IMR-90 (cell line): Measurements from ENCODE around the gene LIAS. TPM values are rescaled to one million over a fixed set of nuclear protein-coding genes. Genes with fewer than 3 reads are reported as not detected.

Experiments used
- ATAC-seq: fragments of 200-7000 bp; cut with Tn5 transposase; 2 replicates; pipeline ENCODE4 v1.9.1; 2020; ENCODE audit warnings: low read depth, mild to moderate bottlenecking, moderate library complexity
- BruUV-seq: library from RNA; stranded (reverse); fragments of 400-500 nt; replicated peaks from 2 replicates; lab custom pipeline; 2021; lab: Mats Ljungman, UMichigan
- CTCF ChIA-PET: fragments of 300-600 bp; formaldehyde crosslinking; extraction: SDS; loops from one replicate; lab custom pipeline; 2021; ENCODE audit warnings: antibody characterized with exemption; lab: Yijun Ruan, JAX
- POLR2A ChIA-PET: fragments of 300-600 bp; sonication (Branson Sonifier 250); formaldehyde crosslinking; loops from one replicate; lab custom pipeline; 2022; ENCODE audit warnings: antibody characterized with exemption; ENCODE audit not compliant: unreplicated experiment; lab: Charles Lee
- DNase-seq: peaks from one replicate; pipeline ENCODE4 v3.0.0; 2013
- H2AFZ ChIP-seq: replicated peaks from 2 replicates; pipeline ENCODE3; 2013; ENCODE audit warnings: low read length, mild to moderate bottlenecking; ENCODE audit not compliant: poor library complexity
- H2AK5ac ChIP-seq: 2 replicates; pipeline ENCODE4 v1.6.1; 2013; ENCODE audit warnings: low read depth, low read length, inconsistent platforms
- H2AK9ac ChIP-seq: replicated peaks from 2 replicates; pipeline ENCODE3; 2013; ENCODE audit warnings: mild to moderate bottlenecking, low read depth, low read length, moderate library complexity; ENCODE audit not compliant: poor library complexity
- H2BK120ac ChIP-seq: 2 replicates; pipeline ENCODE4 v1.6.1; 2013; ENCODE audit warnings: low read depth, low read length, inconsistent platforms
- H2BK15ac ChIP-seq: 3 replicates; pipeline ENCODE4 v1.6.1; 2013; ENCODE audit warnings: low read depth, low read length, inconsistent platforms
- H2BK20ac ChIP-seq: 2 replicates; pipeline ENCODE4 v1.6.1; 2013; ENCODE audit warnings: low read depth, mild to moderate bottlenecking, inconsistent platforms, low read length, moderate library complexity
- H2BK5ac ChIP-seq: 2 replicates; pipeline ENCODE4 v1.6.1; 2013; ENCODE audit warnings: mild to moderate bottlenecking, low read depth, low read length, inconsistent platforms; ENCODE audit not compliant: poor library complexity, severe bottlenecking
- H3K14ac ChIP-seq: replicated peaks from 2 replicates; pipeline ENCODE4 v1.6.1; 2013; ENCODE audit warnings: low read depth, low read length, inconsistent platforms
- H3K18ac ChIP-seq: 2 replicates; pipeline ENCODE4 v1.6.1; 2013; ENCODE audit warnings: low read depth, low read length, control low read depth
- H3K23ac ChIP-seq: 2 replicates; pipeline ENCODE4 v1.6.1; 2013; ENCODE audit warnings: low read depth, low read length, inconsistent platforms
- H3K27ac ChIP-seq: 2 replicates; pipeline ENCODE4 v1.5.1; 2013; ENCODE audit warnings: mild to moderate bottlenecking, control low read depth, low read length; ENCODE audit not compliant: insufficient read depth
- H3K27me3 ChIP-seq: 2 replicates; pipeline ENCODE4 v1.6.1; 2013; ENCODE audit warnings: low read length; ENCODE audit not compliant: control insufficient read depth, insufficient read depth
- H3K36me3 ChIP-seq: 2 replicates; pipeline ENCODE4 v1.6.1; 2013; ENCODE audit warnings: low read length, mixed read lengths; ENCODE audit not compliant: control insufficient read depth, insufficient read depth
- H3K4ac ChIP-seq: 2 replicates; pipeline ENCODE4 v1.6.1; 2013; ENCODE audit warnings: low read depth, low read length, inconsistent platforms
- H3K4me1 ChIP-seq: 2 replicates; pipeline ENCODE4 v1.6.1; 2013; ENCODE audit warnings: low read length, mixed read lengths; ENCODE audit not compliant: control insufficient read depth, insufficient read depth
- H3K4me2 ChIP-seq: 2 replicates; pipeline ENCODE4 v1.6.1; 2013; ENCODE audit warnings: low read depth, mild to moderate bottlenecking, control low read depth, low read length, moderate library complexity
- H3K4me3 ChIP-seq: 2 replicates; pipeline ENCODE4 v1.5.1; 2013; ENCODE audit warnings: low read depth, mild to moderate bottlenecking, control low read depth, low read length, moderate library complexity; ENCODE audit not compliant: insufficient read depth
- H3K56ac ChIP-seq: 2 replicates; pipeline ENCODE4 v1.6.1; 2013; ENCODE audit warnings: low read length, inconsistent platforms; ENCODE audit not compliant: insufficient read depth; ENCODE audit errors: extremely low read depth
- H3K79me1 ChIP-seq, 2 experiments: 2 replicates each; pipeline ENCODE4 v1.6.1; 2013; ENCODE audit warnings: low read length in 2 of 2, inconsistent platforms in 1 of 2, low read depth in 1 of 2
- H3K9ac ChIP-seq: 2 replicates; pipeline ENCODE4 v1.6.1; 2013; ENCODE audit warnings: low read depth, low read length, control low read depth
- H3K9me1 ChIP-seq: 2 replicates; pipeline ENCODE4 v1.6.1; 2013; ENCODE audit warnings: low read length, inconsistent platforms; ENCODE audit not compliant: insufficient read depth
- H3K9me3 ChIP-seq: 2 replicates; pipeline ENCODE4 v1.6.1; 2013; ENCODE audit warnings: low read length; ENCODE audit not compliant: control insufficient read depth, insufficient read depth
- H4K20me1 ChIP-seq: 2 replicates; pipeline ENCODE4 v1.6.1; 2013; ENCODE audit warnings: low read length, inconsistent platforms; ENCODE audit not compliant: insufficient read depth
- H4K5ac ChIP-seq: 2 replicates; pipeline ENCODE4 v1.6.1; 2013; ENCODE audit warnings: mild to moderate bottlenecking, low read depth, low read length, control low read depth
- H4K8ac ChIP-seq, 2 experiments: 2 replicates each; pipeline ENCODE4 v1.6.1; 2013; ENCODE audit warnings: low read depth in 2 of 2, low read length in 2 of 2, control low read depth in 1 of 2, inconsistent platforms in 1 of 2
- H4K91ac ChIP-seq: 2 replicates; pipeline ENCODE4 v1.6.1; 2013; ENCODE audit warnings: low read depth, low read length, inconsistent platforms; ENCODE audit not compliant: insufficient read depth
- CHD1 ChIP-seq: IDR thresholded peaks from 2 replicates; pipeline ENCODE4 v1.6.1; 2012; ENCODE audit warnings: low read depth, low read length, improper control_type of control experiment
- MAZ ChIP-seq: IDR thresholded peaks from 2 replicates; pipeline ENCODE4 v1.6.1; 2012; ENCODE audit warnings: low read depth, mild to moderate bottlenecking, low read length, improper control_type of control experiment, moderate library complexity, borderline replicate concordance
- WGBS, 2 experiments: methylation state at CpG; one replicate each; pipeline versions ENCODE4 v1.1.5 to v1.1.7; 2013; ENCODE audit warnings: missing lambda C conversion rate in 2 of 2; ENCODE audit not compliant: insufficient read length in 1 of 2; ENCODE audit errors: extremely low coverage in 2 of 2; 5-methylcytosine and 5-hydroxymethylcytosine counted together
- dilution Hi-C: fragments of 300-500 bp; cut with HindIII; formaldehyde crosslinking; loops from one replicate; pipeline ENCODE4 v1.14.3; 2018; ENCODE audit warnings: low sequenced_read_pairs; ENCODE audit not compliant: unreplicated experiment
- in situ Hi-C: fragments of 300-500 bp; cut with MboI; formaldehyde crosslinking; loops from 3 replicates; pipeline ENCODE4 v1.14.3; 2019; ENCODE audit warnings: low sequenced_read_pairs, inconsistent platforms, mixed read lengths
- intact Hi-C: fragments of 100-400 bp; cut with micrococcal nuclease; formaldehyde crosslinking; loops from 2 replicates; pipeline ENCODE4 v1.10.0; 2022
- polyA plus RNA-seq, 3 experiments: library from polyadenylated mRNA; depleted of rRNA; stranded (reverse); fragments of >200 nt; gene quantifications; 2 replicates each; pipeline ENCODE4 v1.2.3, GENCODE V29; 2012; ENCODE audit warnings: low replicate concordance in 1 of 3
- total RNA-seq: library from RNA; depleted of rRNA; stranded (reverse); fragments of >200 nt; gene quantifications from 2 replicates; pipeline ENCODE4 v1.2.3, GENCODE V29; 2012

Gene LIAS
- total and polyA plus RNA-seq, 2 of the 4 experiments (the other 2 are of a cell fraction) = 3.2 to 7.8 TPM

DNA sequence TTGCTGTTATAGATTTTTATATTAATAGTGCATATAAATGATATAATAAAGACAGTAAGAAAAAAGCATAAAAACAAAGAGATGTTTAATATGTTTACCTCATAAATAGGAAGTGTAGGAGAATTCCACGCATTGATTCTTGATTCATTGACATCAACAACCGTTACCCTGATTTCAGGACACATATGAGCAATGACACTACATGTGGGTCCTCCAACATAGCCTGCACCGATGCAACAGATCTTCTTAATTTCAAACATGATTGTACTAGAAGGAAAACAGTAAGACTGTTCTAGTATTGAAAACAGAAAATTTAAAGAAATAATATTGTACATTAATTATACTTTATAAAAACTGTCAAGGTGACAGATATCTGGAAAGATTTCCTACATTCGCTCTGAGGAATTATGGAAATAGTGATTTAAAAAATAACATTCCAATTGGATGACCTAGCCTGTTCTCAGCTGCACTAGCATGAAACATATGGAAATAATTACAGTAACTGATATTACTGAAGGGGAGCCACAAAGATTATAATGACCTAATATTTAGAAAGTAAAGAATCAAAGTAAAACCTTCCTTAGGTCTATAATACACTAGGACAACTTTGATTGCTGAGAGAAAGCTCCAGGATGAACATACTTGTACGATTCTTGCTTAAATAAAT, 62.5 kb downstream of the LIAS start:
- Histone ChIP-seq H4K20me1 (peaks cover 23% of the 10 kb centered on the region; the same call in 1 of the 2 replicates), H3K23ac (peak overlapping the region; percentile 78; the same call in 1 of the 2 replicates), H2AFZ (no peak overlapping the region), H3K36me3 (peaks cover 20% of the 10 kb centered on the region), H3K4me2 (peak overlapping the region; percentile 88; the same call in 1 of the 2 replicates), H3K9me1 (peaks cover 9% of the 10 kb centered on the region; the same call in 1 of the 2 replicates), H2BK15ac (no peak overlapping the region; the same call in 2 of the 3 replicates), H3K4me3 (no peak overlapping the region; the same call in 1 of the 2 replicates), H2AK5ac (peak overlapping the region; percentile 85; the same call in 1 of the 2 replicates), H4K91ac (peak overlapping the region; percentile 55), H2BK120ac (peak overlapping the region; percentile 88), H3K9ac (no peak overlapping the region), H3K18ac (peak overlapping the region; percentile 95; the same call in 1 of the 2 replicates), H3K9me3 (no peaks in the 10 kb centered on the region), H4K5ac (peak overlapping the region; percentile 82; the same call in 1 of the 2 replicates), H2BK20ac (peak overlapping the region; percentile 54; the same call in 1 of the 2 replicates), H3K4me1 (peaks cover 7% of the 10 kb centered on the region), H4K8ac (peak overlapping the region in 1 of 2 experiments; percentile 75; a peak in 2 of 4 replicates), H3K79me1 (peaks cover 8 to 50% of the 10 kb centered on the region in 2 experiments), H2AK9ac (no peak overlapping the region), H3K56ac (no peak overlapping the region), H3K4ac (peak overlapping the region; percentile 77), H3K27ac (peak overlapping the region; percentile 28; the same call in 1 of the 2 replicates), H3K27me3 (no peaks in the 10 kb centered on the region), H3K14ac (peak overlapping the region; percentile 77), H2BK5ac (peak overlapping the region; percentile 92)
- TF ChIP-seq MAZ = no peak
- no peak for TF ChIP-seq CHD1
- ChIA-PET POLR2A (no interaction called here), CTCF (interaction anchor here (0.6 kb wide), 1 partner anchor 11 kb away, joined by 3 read pairs; no protein-coding TSS in a partner anchor)
- intact Hi-C loops = no loop called here
- ATAC-seq (peak; percentile 63), DNase-seq (peak; percentile 82)
- no TSS peak for BruUV-seq
- in situ Hi-C loops = loop anchor here (10.0 kb wide), 1 partner anchor 113 kb away; the partner anchor contains the start of gene SMIM14
- WGBS, 2 experiments = no CpG with 5 or more reads among the region's 5 CpGs
- dilution Hi-C loops = no loop called here
